Stimulated activated CD4-positive, alpha-beta T cell treated with anti-CD3 and anti-CD28 coated beads, Interleukin-1b, Interleukin-23, amount 100 ng/mL, for 4 hours (primary cell): ENCODE data around the gene BMP2.

Experiments used
- DNase-seq, 2 donors: peaks; one replicate each; pipeline ENCODE4 v3.0.0-alpha.2; 2020; ENCODE audit warnings: low read depth in 2 of 2

The BMP2 gene

GRCh38 chr20:6767536-6768227, at the start of gene BMP2:
BMP2 (plus strand) TSS chr20:6767686; CDS start chr20:6770127, 2,441 bp downstream.
- DNase-seq = no peak

DNA sequence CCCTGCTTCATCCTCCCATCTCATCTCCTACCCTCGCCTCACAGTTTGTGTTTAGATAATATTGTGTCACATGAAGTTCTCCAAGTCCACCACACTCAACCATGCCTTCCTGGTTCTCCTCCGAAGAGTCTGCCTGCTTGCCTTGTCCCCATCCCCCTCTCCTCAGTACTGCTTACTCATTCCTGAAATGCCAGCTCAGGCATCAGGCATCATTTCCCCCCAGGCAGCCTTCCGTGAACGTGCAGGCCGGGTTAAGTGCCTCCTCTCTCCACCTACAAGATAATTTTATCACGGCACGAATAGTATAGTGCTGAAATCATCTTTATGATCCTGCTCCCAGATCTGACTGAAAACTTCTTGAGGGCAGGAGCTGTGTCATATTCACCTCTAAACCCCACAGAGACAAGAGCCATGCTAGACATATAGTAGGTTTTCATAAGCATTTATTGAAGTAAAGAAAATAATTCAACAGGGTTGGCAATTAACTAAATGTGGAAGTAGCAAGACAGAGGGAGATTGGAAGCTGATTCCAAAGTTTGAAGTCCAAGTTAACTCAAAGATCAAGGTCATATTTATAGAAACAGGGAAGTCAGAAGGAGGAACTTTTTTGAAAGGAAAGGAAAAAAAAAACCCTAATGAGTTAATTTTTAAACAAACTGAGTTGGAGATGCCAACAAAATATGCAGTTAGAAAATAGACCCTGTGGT, 48.7 kb upstream of the BMP2 start:
- no peak for DNase-seq

DNA sequence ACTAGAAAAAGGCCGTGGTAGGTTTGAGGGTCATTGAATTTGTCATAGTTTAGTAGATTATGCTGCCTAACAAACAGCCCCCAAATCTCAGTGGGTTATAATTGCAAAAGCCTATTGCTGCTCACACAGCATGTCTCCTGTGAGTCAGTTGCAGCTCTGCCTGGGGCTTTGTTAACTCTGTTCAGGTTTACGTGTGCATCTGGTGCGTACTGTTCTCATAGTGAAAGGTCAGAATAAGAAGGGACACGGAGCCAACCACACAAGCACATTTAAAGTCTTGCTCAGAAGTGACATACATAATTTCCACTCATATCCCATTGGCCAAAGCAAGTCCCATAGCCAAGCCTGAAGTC, 48.1 kb upstream of the BMP2 start:
- no peak for DNase-seq

DNA sequence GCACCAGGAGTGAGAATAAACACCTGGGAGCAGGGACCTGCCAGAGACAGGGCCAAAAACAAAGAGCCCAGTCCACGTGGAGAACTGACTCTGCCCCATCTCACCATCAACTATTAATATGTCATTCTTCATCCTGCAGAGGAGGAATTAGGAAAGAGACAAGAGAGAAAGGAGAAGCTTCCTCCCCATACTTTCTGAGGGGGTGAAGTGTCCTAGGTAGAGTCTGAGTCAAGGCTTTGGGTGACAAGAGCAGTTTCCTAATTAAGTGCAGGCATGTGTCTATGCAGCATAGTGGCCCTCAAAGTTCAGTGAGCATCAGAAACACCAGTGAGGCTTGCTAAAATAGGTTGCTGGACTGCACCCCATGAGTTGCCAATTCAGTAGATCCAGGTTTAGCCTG, 40.7 kb upstream of the BMP2 start:
- no peak for DNase-seq

GRCh38 chr20:6730672-6731328, 36.7 kb upstream of the BMP2 start:
- DNase-seq = no peak

GRCh38 chr20:6732001-6732447, 35.5 kb upstream of the BMP2 start:
- DNase-seq = no peak

GRCh38 chr20:6732851-6733250, 34.6 kb upstream of the BMP2 start:
- no peak for DNase-seq

- no peak for DNase-seq
Observed at GRCh38 chr20:6733965-6734364, 33.5 kb upstream of the BMP2 start.

GRCh38 chr20:6735942-6736845, 31.3 kb upstream of the BMP2 start:
- DNase-seq = no peak

- no peak for DNase-seq
Observed at GRCh38 chr20:6739406-6739805, 28.1 kb upstream of the BMP2 start.

DNA sequence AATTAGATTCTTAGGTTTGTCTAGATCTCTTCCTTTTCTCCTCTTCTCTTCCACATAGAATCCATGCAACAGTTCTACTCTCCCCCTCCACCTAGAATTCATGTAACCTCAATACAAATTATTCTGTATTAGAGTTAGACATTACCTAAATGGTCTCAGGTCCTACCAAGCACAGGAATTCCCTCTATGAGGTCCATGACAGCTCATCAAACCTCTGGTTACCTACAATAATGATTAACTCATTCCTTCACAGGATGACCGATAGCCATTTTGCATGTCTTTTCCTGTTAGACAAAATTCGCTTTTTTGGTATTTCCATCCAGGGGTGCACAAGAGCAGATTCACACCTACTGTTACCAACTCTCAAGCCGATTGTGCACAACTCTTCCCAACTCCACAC, 27.4 kb upstream of the BMP2 start:
- DNase-seq = no peak

DNA sequence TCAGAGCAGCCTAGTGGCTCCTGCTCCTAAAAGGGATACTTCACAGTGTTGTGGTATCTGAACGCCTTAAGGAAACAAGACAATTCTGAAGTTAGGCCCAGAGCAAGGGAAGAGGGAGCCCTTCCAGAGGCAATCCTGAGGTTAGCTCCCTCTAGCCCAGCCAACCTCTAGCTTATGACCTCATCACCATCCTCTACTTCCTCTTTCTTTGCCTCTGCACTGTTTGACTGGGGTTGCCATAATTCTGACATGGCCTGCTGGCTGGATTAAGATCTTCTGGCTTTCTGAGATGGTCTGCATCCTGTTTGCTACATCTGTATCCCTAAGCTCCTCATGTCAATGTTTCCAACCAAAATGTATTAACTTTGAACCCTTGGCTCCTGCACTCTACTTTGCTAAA, 23.3 kb upstream of the BMP2 start:
- DNase-seq = no peak

DNA sequence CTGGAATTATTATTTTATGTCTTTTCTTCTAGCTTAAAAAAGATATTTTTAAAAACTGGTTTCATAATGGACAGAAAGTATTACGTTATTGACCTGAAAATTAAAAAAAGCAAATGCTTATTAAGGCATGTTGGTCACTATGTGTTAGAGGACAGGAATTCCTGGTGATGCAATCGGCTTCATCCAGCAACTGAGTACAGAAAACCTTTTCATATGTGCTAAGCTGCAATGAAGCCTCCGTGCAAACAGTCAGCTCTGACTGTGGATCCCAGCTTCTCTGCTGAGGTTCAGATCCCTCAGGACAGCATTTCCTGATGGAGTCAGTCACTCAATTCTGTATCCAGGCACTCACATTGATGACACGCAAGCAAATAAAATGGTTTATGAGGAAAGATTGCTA, 22.7 kb upstream of the BMP2 start:
- DNase-seq = no peak

DNA sequence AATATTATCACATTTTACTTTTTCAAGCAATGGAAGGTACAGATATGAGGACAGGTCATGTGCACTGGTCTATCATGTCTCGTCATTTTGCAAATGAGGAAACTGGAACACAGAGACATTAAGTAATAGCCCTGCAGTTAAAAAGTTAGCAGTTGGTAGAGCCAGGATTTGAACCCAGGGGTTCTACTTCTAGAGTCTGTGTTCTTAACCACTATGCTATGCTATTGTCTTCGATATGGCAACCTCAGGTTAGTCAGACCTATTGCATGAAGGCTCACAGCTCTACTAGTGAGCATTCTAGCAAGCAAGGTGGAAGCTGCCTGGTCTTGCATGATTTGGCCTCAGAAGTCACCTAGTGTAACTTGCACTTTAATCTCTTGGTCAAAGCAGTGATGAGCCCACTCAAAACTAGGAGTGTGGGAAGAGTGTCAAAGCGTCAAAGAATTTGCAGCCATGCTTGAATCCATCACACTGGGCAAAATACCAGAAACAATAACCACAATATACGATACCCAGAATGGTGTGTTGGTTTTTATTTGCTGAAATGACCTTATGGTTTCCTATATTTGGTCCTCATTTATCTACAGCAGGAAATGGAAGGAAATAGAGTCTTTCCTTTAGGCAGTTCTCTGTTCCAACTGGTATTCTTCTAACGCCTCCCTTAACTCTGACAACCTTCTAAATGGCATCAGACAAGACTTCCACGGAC, 20.4 kb upstream of the BMP2 start:
- no peak for DNase-seq

DNA sequence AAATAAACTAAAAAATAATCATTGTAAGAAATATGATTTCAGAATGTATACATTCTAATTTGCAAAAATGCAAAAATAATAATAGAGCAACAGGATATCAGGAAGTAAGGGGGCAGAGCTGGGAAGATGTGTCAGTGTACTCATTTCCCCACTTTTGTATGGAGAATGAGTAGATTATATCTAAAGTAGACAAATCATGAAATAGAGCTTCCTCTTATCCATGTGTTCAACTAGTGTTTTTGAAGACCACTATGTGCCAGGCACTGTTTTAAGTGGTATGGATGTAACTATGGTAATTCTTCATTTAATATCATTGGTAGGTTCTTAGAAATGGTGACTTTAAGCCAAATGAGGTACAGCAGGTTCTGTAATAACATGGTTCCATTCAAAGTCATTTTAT, 17.0 kb upstream of the BMP2 start:
- no peak for DNase-seq

- no peak for DNase-seq
Observed at GRCh38 chr20:6756693-6757595, 10.5 kb upstream of the BMP2 start.

GRCh38 chr20:6764619-6765018, 2.9 kb upstream of the BMP2 start:
- DNase-seq = no peak

- no peak for DNase-seq
Observed at GRCh38 chr20:6765469-6766058, 1.9 kb upstream of the BMP2 start.

DNA sequence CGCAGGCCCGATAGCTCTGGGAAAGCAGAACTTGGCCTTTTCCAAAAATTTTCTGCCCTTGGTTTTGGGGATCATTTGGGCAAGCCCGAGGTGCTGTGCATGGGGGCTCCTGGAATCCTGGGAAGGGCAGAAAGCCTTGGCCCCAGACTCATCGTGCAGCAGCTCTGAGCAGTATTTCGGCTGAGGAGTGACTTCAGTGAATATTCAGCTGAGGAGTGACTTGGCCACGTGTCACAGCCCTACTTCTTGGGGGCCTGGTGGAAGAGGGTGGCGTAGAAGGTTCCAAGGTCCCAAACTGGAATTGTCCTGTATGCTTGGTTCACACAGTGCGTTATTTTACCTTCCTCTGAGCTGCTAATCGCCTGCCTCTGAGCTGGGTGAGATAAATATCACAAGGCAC, 1.1 kb upstream of the BMP2 start:
- DNase-seq = no peak

- DNase-seq = no peak
Observed at GRCh38 chr20:6767126-6767535, 355 bp upstream of the BMP2 start.
